IMR-90 (cell line): ENCODE results near the gene LYZL1. TPM values are rescaled to one million over a fixed set of nuclear protein-coding genes. Genes with fewer than 3 reads are reported as not detected.

ENCODE experiments used
- ATAC-seq: fragments of 200-7000 bp; cut with Tn5 transposase; 2 replicates; pipeline ENCODE4 v1.9.1; 2020; ENCODE audit warnings: low read depth, mild to moderate bottlenecking, moderate library complexity
- BruUV-seq: library from RNA; stranded (reverse); fragments of 400-500 nt; replicated peaks from 2 replicates; lab custom pipeline; 2021; lab: Mats Ljungman, UMichigan
- CTCF ChIA-PET: fragments of 300-600 bp; formaldehyde crosslinking; extraction: SDS; loops from one replicate; lab custom pipeline; 2021; ENCODE audit warnings: antibody characterized with exemption; lab: Yijun Ruan, JAX
- POLR2A ChIA-PET: fragments of 300-600 bp; sonication (Branson Sonifier 250); formaldehyde crosslinking; loops from one replicate; lab custom pipeline; 2022; ENCODE audit warnings: antibody characterized with exemption; ENCODE audit not compliant: unreplicated experiment; lab: Charles Lee
- DNase-seq: peaks from one replicate; pipeline ENCODE4 v3.0.0; 2013
- H2AFZ ChIP-seq: replicated peaks from 2 replicates; pipeline ENCODE3; 2013; ENCODE audit warnings: low read length, mild to moderate bottlenecking; ENCODE audit not compliant: poor library complexity
- H2AK5ac ChIP-seq: 2 replicates; pipeline ENCODE4 v1.6.1; 2013; ENCODE audit warnings: low read depth, low read length, inconsistent platforms
- H2AK9ac ChIP-seq: replicated peaks from 2 replicates; pipeline ENCODE3; 2013; ENCODE audit warnings: mild to moderate bottlenecking, low read depth, low read length, moderate library complexity; ENCODE audit not compliant: poor library complexity
- H2BK120ac ChIP-seq: 2 replicates; pipeline ENCODE4 v1.6.1; 2013; ENCODE audit warnings: low read depth, low read length, inconsistent platforms
- H2BK15ac ChIP-seq: 3 replicates; pipeline ENCODE4 v1.6.1; 2013; ENCODE audit warnings: low read depth, low read length, inconsistent platforms
- H2BK20ac ChIP-seq: 2 replicates; pipeline ENCODE4 v1.6.1; 2013; ENCODE audit warnings: low read depth, mild to moderate bottlenecking, inconsistent platforms, low read length, moderate library complexity
- H2BK5ac ChIP-seq: 2 replicates; pipeline ENCODE4 v1.6.1; 2013; ENCODE audit warnings: mild to moderate bottlenecking, low read depth, low read length, inconsistent platforms; ENCODE audit not compliant: poor library complexity, severe bottlenecking
- H3K14ac ChIP-seq: replicated peaks from 2 replicates; pipeline ENCODE4 v1.6.1; 2013; ENCODE audit warnings: low read depth, low read length, inconsistent platforms
- H3K18ac ChIP-seq: 2 replicates; pipeline ENCODE4 v1.6.1; 2013; ENCODE audit warnings: low read depth, low read length, control low read depth
- H3K23ac ChIP-seq: 2 replicates; pipeline ENCODE4 v1.6.1; 2013; ENCODE audit warnings: low read depth, low read length, inconsistent platforms
- H3K27ac ChIP-seq: 2 replicates; pipeline ENCODE4 v1.5.1; 2013; ENCODE audit warnings: mild to moderate bottlenecking, control low read depth, low read length; ENCODE audit not compliant: insufficient read depth
- H3K27me3 ChIP-seq: 2 replicates; pipeline ENCODE4 v1.6.1; 2013; ENCODE audit warnings: low read length; ENCODE audit not compliant: control insufficient read depth, insufficient read depth
- H3K36me3 ChIP-seq: 2 replicates; pipeline ENCODE4 v1.6.1; 2013; ENCODE audit warnings: low read length, mixed read lengths; ENCODE audit not compliant: control insufficient read depth, insufficient read depth
- H3K4ac ChIP-seq: 2 replicates; pipeline ENCODE4 v1.6.1; 2013; ENCODE audit warnings: low read depth, low read length, inconsistent platforms
- H3K4me1 ChIP-seq: 2 replicates; pipeline ENCODE4 v1.6.1; 2013; ENCODE audit warnings: low read length, mixed read lengths; ENCODE audit not compliant: control insufficient read depth, insufficient read depth
- H3K4me2 ChIP-seq: 2 replicates; pipeline ENCODE4 v1.6.1; 2013; ENCODE audit warnings: low read depth, mild to moderate bottlenecking, control low read depth, low read length, moderate library complexity
- H3K4me3 ChIP-seq: 2 replicates; pipeline ENCODE4 v1.5.1; 2013; ENCODE audit warnings: low read depth, mild to moderate bottlenecking, control low read depth, low read length, moderate library complexity; ENCODE audit not compliant: insufficient read depth
- H3K56ac ChIP-seq: 2 replicates; pipeline ENCODE4 v1.6.1; 2013; ENCODE audit warnings: low read length, inconsistent platforms; ENCODE audit not compliant: insufficient read depth; ENCODE audit errors: extremely low read depth
- H3K79me1 ChIP-seq, 2 experiments: 2 replicates each; pipeline ENCODE4 v1.6.1; 2013; ENCODE audit warnings: low read length in 2 of 2, inconsistent platforms in 1 of 2, low read depth in 1 of 2
- H3K9ac ChIP-seq: 2 replicates; pipeline ENCODE4 v1.6.1; 2013; ENCODE audit warnings: low read depth, low read length, control low read depth
- H3K9me1 ChIP-seq: 2 replicates; pipeline ENCODE4 v1.6.1; 2013; ENCODE audit warnings: low read length, inconsistent platforms; ENCODE audit not compliant: insufficient read depth
- H3K9me3 ChIP-seq: 2 replicates; pipeline ENCODE4 v1.6.1; 2013; ENCODE audit warnings: low read length; ENCODE audit not compliant: control insufficient read depth, insufficient read depth
- H4K20me1 ChIP-seq: 2 replicates; pipeline ENCODE4 v1.6.1; 2013; ENCODE audit warnings: low read length, inconsistent platforms; ENCODE audit not compliant: insufficient read depth
- H4K5ac ChIP-seq: 2 replicates; pipeline ENCODE4 v1.6.1; 2013; ENCODE audit warnings: mild to moderate bottlenecking, low read depth, low read length, control low read depth
- H4K8ac ChIP-seq, 2 experiments: 2 replicates each; pipeline ENCODE4 v1.6.1; 2013; ENCODE audit warnings: low read depth in 2 of 2, low read length in 2 of 2, control low read depth in 1 of 2, inconsistent platforms in 1 of 2
- H4K91ac ChIP-seq: 2 replicates; pipeline ENCODE4 v1.6.1; 2013; ENCODE audit warnings: low read depth, low read length, inconsistent platforms; ENCODE audit not compliant: insufficient read depth
- BHLHE40 ChIP-seq: fragments of 150-350 bp; IDR thresholded peaks from 2 replicates; pipeline ENCODE4 v1.6.1; 2016; ENCODE audit warnings: mild to moderate bottlenecking, low read depth, low read length
- CEBPB ChIP-seq: IDR thresholded peaks from 2 replicates; pipeline ENCODE4 v1.6.1; 2012; ENCODE audit warnings: low read depth, low read length, improper control_type of control experiment
- CHD1 ChIP-seq: IDR thresholded peaks from 2 replicates; pipeline ENCODE4 v1.6.1; 2012; ENCODE audit warnings: low read depth, low read length, improper control_type of control experiment
- CTCF ChIP-seq: conservative IDR thresholded peaks from 2 replicates; pipeline ENCODE4 v1.5.1; 2012; ENCODE audit warnings: mild to moderate bottlenecking, low read depth, low read length, improper control_type of control experiment
- FOS ChIP-seq: fragments of 150-350 bp; IDR thresholded peaks from 2 replicates; pipeline ENCODE4 v1.6.1; 2016; ENCODE audit warnings: low read depth, low read length
- MAFK ChIP-seq: IDR thresholded peaks from 2 replicates; pipeline ENCODE4 v1.6.1; 2012; ENCODE audit warnings: low read depth, low read length, improper control_type of control experiment
- MAZ ChIP-seq: IDR thresholded peaks from 2 replicates; pipeline ENCODE4 v1.6.1; 2012; ENCODE audit warnings: low read depth, mild to moderate bottlenecking, low read length, improper control_type of control experiment, moderate library complexity, borderline replicate concordance
- NFE2L2 ChIP-seq: fragments of 150-350 bp; IDR thresholded peaks from 2 replicates; pipeline ENCODE4 v1.6.1; 2016; ENCODE audit warnings: low read depth, mild to moderate bottlenecking, low read length
- POLR2A ChIP-seq: IDR thresholded peaks from 2 replicates; pipeline ENCODE4 v1.6.1; 2012; ENCODE audit warnings: mild to moderate bottlenecking, low read depth, low read length
- RAD21 ChIP-seq: IDR thresholded peaks from 2 replicates; pipeline ENCODE4 v1.6.1; 2012; ENCODE audit warnings: low read length, improper control_type of control experiment
- RCOR1 ChIP-seq: IDR thresholded peaks from 2 replicates; pipeline ENCODE4 v1.6.1; 2012; ENCODE audit warnings: mild to moderate bottlenecking, low read length, improper control_type of control experiment; ENCODE audit not compliant: insufficient replicate concordance
- RFX5 ChIP-seq: IDR thresholded peaks from 2 replicates; pipeline ENCODE4 v1.8.0; 2012; ENCODE audit warnings: low read depth, mild to moderate bottlenecking, low read length, moderate library complexity
- SMC3 ChIP-seq: fragments of 150-350 bp; IDR thresholded peaks from 2 replicates; pipeline ENCODE4 v1.6.1; 2016; ENCODE audit warnings: low read depth, mild to moderate bottlenecking, antibody characterized with exemption, low read length, moderate library complexity
- WGBS, 2 experiments: methylation state at CpG; one replicate each; pipeline versions ENCODE4 v1.1.5 to v1.1.7; 2013; ENCODE audit warnings: missing lambda C conversion rate in 2 of 2; ENCODE audit not compliant: insufficient read length in 1 of 2; ENCODE audit errors: extremely low coverage in 2 of 2; 5-methylcytosine and 5-hydroxymethylcytosine counted together
- dilution Hi-C: fragments of 300-500 bp; cut with HindIII; formaldehyde crosslinking; loops from one replicate; pipeline ENCODE4 v1.14.3; 2018; ENCODE audit warnings: low sequenced_read_pairs; ENCODE audit not compliant: unreplicated experiment
- in situ Hi-C: fragments of 300-500 bp; cut with MboI; formaldehyde crosslinking; loops from 3 replicates; pipeline ENCODE4 v1.14.3; 2019; ENCODE audit warnings: low sequenced_read_pairs, inconsistent platforms, mixed read lengths
- intact Hi-C: fragments of 100-400 bp; cut with micrococcal nuclease; formaldehyde crosslinking; loops from 2 replicates; pipeline ENCODE4 v1.10.0; 2022
- polyA plus RNA-seq, 3 experiments: library from polyadenylated mRNA; depleted of rRNA; stranded (reverse); fragments of >200 nt; gene quantifications; 2 replicates each; pipeline ENCODE4 v1.2.3, GENCODE V29; 2012; ENCODE audit warnings: low replicate concordance in 1 of 3
- total RNA-seq: library from RNA; depleted of rRNA; stranded (reverse); fragments of >200 nt; gene quantifications from 2 replicates; pipeline ENCODE4 v1.2.3, GENCODE V29; 2012
- TF ChIP-seq, protein P1 (sequence below): fragments of 150-350 bp; IDR thresholded peaks from 2 replicates; pipeline ENCODE4 v1.6.1; 2016; ENCODE audit warnings: low read depth, mild to moderate bottlenecking, low read length, moderate library complexity, borderline replicate concordance
- TF ChIP-seq, protein P2 (sequence below): fragments of 150-350 bp; IDR thresholded peaks from 2 replicates; pipeline ENCODE4 v1.6.1; 2017; ENCODE audit warnings: mild to moderate bottlenecking, antibody characterized with exemption, low read length, low read depth

LYZL1 gene
- total and polyA plus RNA-seq, 2 of the 4 experiments (the other 2 are of a cell fraction), result not detected

DNA sequence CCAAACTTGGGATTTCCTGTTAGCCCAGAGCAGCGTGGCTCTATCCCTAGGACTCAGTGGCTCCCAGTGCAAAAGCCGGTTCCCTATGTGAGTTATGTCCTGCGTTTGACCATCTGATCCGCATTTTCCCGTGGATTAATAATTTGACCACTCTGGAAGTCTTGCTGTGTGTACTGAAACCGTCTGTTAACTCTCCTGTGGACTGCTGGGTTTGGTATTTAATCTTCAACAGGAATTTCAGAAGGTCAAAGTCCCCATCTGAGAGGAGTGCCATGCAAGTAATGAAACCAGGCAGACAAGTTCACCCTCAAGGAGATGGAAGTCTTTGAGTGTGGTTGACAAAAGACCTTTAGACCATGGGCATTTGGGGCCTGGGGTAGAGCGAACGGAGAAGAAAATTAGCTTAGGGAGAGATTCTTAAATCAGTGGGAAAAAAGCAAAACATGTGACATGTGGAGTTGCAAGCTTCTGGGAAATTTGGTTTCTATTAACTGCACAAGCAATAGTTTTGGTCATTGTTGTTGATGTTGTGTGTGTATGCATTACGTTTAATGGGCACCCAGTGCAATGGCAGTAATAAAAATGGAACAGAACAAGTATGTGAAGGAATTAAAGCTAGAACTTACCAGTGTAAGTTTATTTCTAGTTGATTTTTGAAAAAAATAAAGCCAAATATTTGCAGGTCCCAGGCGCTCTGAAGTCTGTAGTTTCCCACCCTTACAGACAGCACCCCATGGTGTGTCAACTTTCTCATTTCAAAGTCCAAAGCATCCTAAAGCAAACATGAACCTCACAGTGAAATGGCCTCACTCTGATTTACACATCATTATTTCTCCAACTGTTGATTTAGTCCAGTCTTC lies 38.2 kb downstream of the LYZL1 start:
- H3K4me3 ChIP-seq, result no peak overlapping the region
- H3K56ac ChIP-seq, result no peak overlapping the region
- H2BK5ac ChIP-seq, result no peak overlapping the region
- dilution Hi-C loops, result no loop called here
- no peak overlapping the region for H3K27ac ChIP-seq
- H2AK5ac ChIP-seq, result no peak overlapping the region
- no peak overlapping the region for H2AFZ ChIP-seq
- DNase-seq (no peak), ATAC-seq (no peak)
- H3K4ac ChIP-seq, result no peak overlapping the region
- intact Hi-C loops, result no loop called here
- no peak overlapping the region for H3K14ac ChIP-seq
- H4K91ac ChIP-seq, result no peak overlapping the region
- H3K27me3 ChIP-seq, result peaks cover 33% of the 10 kb centered on the region
- H3K4me1 ChIP-seq, result peaks cover 4% of the 10 kb centered on the region
- H3K9me3 ChIP-seq, result no peaks in the 10 kb centered on the region
- H2AK9ac ChIP-seq, result no peak overlapping the region
- CTCF ChIA-PET, result no interaction called here
- BruUV-seq, result no TSS peak
- H4K8ac ChIP-seq, result no peak overlapping the region
- no peak overlapping the region for H2BK15ac ChIP-seq
- no peak overlapping the region for H4K5ac ChIP-seq
- H3K36me3 ChIP-seq, result no peaks in the 10 kb centered on the region
- WGBS, 2 experiments, result 81% methylated on average over 8 of the region's 10 CpGs; no CpG with 5 or more reads in 1 of the 2 experiments
- POLR2A ChIA-PET, result interaction anchor here (0.6 kb wide), 1 partner anchor 10 kb away, joined by 3 read pairs; no protein-coding TSS in a partner anchor
- in situ Hi-C loops, result no loop called here
- H4K20me1 ChIP-seq, result no peaks in the 10 kb centered on the region
- no peaks in the 10 kb centered on the region for H3K79me1 ChIP-seq
- H3K9ac ChIP-seq, result no peak overlapping the region
- no peak overlapping the region for H3K4me2 ChIP-seq
- H3K18ac ChIP-seq, result no peak overlapping the region
- no peaks in the 10 kb centered on the region for H3K9me1 ChIP-seq
- H2BK20ac ChIP-seq, result no peak overlapping the region
- H3K23ac ChIP-seq, result no peak overlapping the region
- no peak overlapping the region for H2BK120ac ChIP-seq
- TF ChIP-seq NFE2L2 (no peak), POLR2A (no peak), FOS (no peak), RAD21 (no peak), RFX5 (no peak), RCOR1 (no peak), CHD1 (no peak), CEBPB (no peak), CTCF (no peak), MAZ (no peak), SMC3 (no peak), BHLHE40 (no peak), MAFK (no peak)
- TF ChIP-seq, protein P1, sequence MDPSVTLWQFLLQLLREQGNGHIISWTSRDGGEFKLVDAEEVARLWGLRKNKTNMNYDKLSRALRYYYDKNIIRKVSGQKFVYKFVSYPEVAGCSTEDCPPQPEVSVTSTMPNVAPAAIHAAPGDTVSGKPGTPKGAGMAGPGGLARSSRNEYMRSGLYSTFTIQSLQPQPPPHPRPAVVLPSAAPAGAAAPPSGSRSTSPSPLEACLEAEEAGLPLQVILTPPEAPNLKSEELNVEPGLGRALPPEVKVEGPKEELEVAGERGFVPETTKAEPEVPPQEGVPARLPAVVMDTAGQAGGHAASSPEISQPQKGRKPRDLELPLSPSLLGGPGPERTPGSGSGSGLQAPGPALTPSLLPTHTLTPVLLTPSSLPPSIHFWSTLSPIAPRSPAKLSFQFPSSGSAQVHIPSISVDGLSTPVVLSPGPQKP, result no peak
- TF ChIP-seq, protein P2, sequence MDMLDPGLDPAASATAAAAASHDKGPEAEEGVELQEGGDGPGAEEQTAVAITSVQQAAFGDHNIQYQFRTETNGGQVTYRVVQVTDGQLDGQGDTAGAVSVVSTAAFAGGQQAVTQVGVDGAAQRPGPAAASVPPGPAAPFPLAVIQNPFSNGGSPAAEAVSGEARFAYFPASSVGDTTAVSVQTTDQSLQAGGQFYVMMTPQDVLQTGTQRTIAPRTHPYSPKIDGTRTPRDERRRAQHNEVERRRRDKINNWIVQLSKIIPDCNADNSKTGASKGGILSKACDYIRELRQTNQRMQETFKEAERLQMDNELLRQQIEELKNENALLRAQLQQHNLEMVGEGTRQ, result no peak
